ENCODE measurements around the gene ABHD3. TPM values are rescaled to one million over a fixed set of nuclear protein-coding genes. Genes with fewer than 3 reads are reported as not detected.
"Not testable (repeated sequence)": the region's sequence is repeated elsewhere in the genome, so short reads cannot be mapped to it uniquely, and the experiment has no call there.

The ABHD3 gene
- total RNA-seq, 6 donors from 2014 or later, result 17.2 to 35.6 (median 21.7) TPM

DNA sequence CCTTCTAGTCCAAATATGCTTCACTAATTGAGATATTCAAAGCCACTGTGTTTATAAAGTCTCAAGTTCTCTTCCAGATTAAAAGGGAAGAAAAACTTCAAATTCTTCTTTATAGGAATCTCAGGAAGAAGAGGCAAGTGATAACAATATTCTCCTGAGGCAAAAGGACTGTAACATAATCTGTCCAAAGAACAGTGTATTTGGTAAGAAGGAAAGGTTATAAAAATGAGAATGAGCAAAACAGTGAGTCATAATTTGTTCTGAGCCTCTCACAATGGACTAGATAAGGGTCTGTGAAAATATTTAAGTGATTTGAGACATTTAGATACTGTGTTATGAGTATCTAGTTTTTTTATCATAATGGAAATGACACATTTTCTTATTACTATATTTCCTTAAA, 48.2 kb downstream of the ABHD3 start:
- ATAC-seq (ENCODE audit: low FRiP score in 2 of 2) (no peak), DNase-seq (no peak)
- H3K36me3 ChIP-seq, result peaks cover 0 to 11% (median 4%) of the 10 kb centered on the region in 4 donors
- no peaks in the 10 kb centered on the region for H3K27me3 ChIP-seq
- no peaks in the 10 kb centered on the region for H3K9me3 ChIP-seq
- no peaks in the 10 kb centered on the region for H3K4me1 ChIP-seq
- TF ChIP-seq POLR2A (IDR thresholded peaks at IDR 0.05), result no peak
- TF ChIP-seq EP300 (IDR thresholded peaks at IDR 0.05), result no peak
- no peak for TF ChIP-seq POLR2AphosphoS5 (IDR thresholded peaks at IDR 0.05)
- TF ChIP-seq, protein P1, sequence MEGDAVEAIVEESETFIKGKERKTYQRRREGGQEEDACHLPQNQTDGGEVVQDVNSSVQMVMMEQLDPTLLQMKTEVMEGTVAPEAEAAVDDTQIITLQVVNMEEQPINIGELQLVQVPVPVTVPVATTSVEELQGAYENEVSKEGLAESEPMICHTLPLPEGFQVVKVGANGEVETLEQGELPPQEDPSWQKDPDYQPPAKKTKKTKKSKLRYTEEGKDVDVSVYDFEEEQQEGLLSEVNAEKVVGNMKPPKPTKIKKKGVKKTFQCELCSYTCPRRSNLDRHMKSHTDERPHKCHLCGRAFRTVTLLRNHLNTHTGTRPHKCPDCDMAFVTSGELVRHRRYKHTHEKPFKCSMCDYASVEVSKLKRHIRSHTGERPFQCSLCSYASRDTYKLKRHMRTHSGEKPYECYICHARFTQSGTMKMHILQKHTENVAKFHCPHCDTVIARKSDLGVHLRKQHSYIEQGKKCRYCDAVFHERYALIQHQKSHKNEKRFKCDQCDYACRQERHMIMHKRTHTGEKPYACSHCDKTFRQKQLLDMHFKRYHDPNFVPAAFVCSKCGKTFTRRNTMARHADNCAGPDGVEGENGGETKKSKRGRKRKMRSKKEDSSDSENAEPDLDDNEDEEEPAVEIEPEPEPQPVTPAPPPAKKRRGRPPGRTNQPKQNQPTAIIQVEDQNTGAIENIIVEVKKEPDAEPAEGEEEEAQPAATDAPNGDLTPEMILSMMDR (IDR thresholded peaks at IDR 0.05), result no peak
- H3K27ac ChIP-seq, result no peak overlapping the region
- H3K4me3 ChIP-seq, result no peak overlapping the region

DNA sequence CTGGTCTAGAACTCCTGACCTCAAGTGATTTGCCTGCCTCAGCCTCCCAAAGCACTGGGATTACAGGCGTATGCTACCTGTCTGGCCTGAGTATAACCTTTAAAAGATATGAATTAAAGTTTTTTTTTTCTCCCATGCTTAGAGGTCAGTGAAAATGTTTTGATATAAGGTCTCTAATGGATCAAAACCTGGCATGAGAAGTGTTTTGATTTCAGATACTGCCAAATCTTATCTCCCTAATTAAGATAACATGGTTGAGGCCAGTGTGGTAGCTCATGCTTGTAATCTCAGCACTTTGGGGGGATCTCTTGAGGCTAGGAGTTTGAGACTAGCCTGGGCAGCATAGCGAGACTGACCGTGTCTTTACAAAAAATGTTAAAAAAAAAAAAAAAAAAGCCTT, 51.2 kb downstream of the ABHD3 start:
- DNase-seq, result no peak
- H3K9me3 ChIP-seq, result no peaks in the 10 kb centered on the region
- no peak overlapping the region for H3K4me3 ChIP-seq
- TF ChIP-seq POLR2A (IDR thresholded peaks at IDR 0.05), result no peak
- no peak for TF ChIP-seq EP300 (IDR thresholded peaks at IDR 0.05)
- TF ChIP-seq, protein P1 (IDR thresholded peaks at IDR 0.05), result no peak
- TF ChIP-seq POLR2AphosphoS5 (IDR thresholded peaks at IDR 0.05), result no peak
- no peak for ATAC-seq (ENCODE audit: low FRiP score in 2 of 2)
- WGBS, 2 donors, result 96 to 97% methylated on average over 3 of the region's 3 CpGs
- no peaks in the 10 kb centered on the region for H3K27me3 ChIP-seq
- H3K27ac ChIP-seq, result no peak overlapping the region
- H3K36me3 ChIP-seq, result peaks cover 0 to 11% (median 4%) of the 10 kb centered on the region in 4 donors
- no peaks in the 10 kb centered on the region for H3K4me1 ChIP-seq

- no peak for DNase-seq
- WGBS, 2 donors, result 91 to 98% methylated on average over 4 of the region's 4 CpGs
- peaks cover 0 to 11% (median 4%) of the 10 kb centered on the region in 4 donors for H3K36me3 ChIP-seq
- no peaks in the 10 kb centered on the region for H3K27me3 ChIP-seq
- no peaks in the 10 kb centered on the region for H3K4me1 ChIP-seq
- TF ChIP-seq, protein P1 (IDR thresholded peaks at IDR 0.05), result no peak
- TF ChIP-seq POLR2A (IDR thresholded peaks at IDR 0.05) (no peak), POLR2AphosphoS5 (IDR thresholded peaks at IDR 0.05) (no peak), EP300 (IDR thresholded peaks at IDR 0.05) (no peak)
- H3K9me3 ChIP-seq, result no peaks in the 10 kb centered on the region
- ATAC-seq (ENCODE audit: low FRiP score in 2 of 2), result no peak
- H3K4me3 ChIP-seq, result no peak overlapping the region
- H3K27ac ChIP-seq, result no peak overlapping the region
Measured at GRCh38 chr18:21652073-21652472, 52.5 kb downstream of the ABHD3 start.

GRCh38 chr18:21650311-21650710, 54.3 kb downstream of the ABHD3 start:
- Histone ChIP-seq H3K4me1 (no peaks in the 10 kb centered on the region), H3K4me3 (no peak overlapping the region), H3K27ac (no peak overlapping the region), H3K9me3 (no peaks in the 10 kb centered on the region), H3K36me3 (peaks cover 0 to 4% (median 2%) of the 10 kb centered on the region in 4 donors), H3K27me3 (no peaks in the 10 kb centered on the region)
- ATAC-seq (ENCODE audit: low FRiP score in 2 of 2), result no peak
- no peak for TF ChIP-seq POLR2AphosphoS5 (IDR thresholded peaks at IDR 0.05)
- TF ChIP-seq, protein P1 (IDR thresholded peaks at IDR 0.05), result no peak
- TF ChIP-seq EP300 (IDR thresholded peaks at IDR 0.05), result no peak
- no peak for TF ChIP-seq POLR2A (IDR thresholded peaks at IDR 0.05)
- 67 to 92% methylated on average over 1 of the region's 1 CpG for WGBS, 2 donors
- DNase-seq, result no peak

- ATAC-seq (ENCODE audit: low FRiP score in 2 of 2); H3K4me1 ChIP-seq; DNase-seq; H3K27ac ChIP-seq; H3K27me3 ChIP-seq; H3K36me3 ChIP-seq; H3K9me3 ChIP-seq; H3K4me3 ChIP-seq: not testable (repeated sequence)
- WGBS, 2 donors, result 98 to 100% methylated on average over 5 of the region's 5 CpGs
Measured at GRCh38 chr18:21640375-21640774, 64.2 kb downstream of the ABHD3 start.
